Mesothelial cell of epicardium (in vitro differentiated cells): ENCODE data around the gene BLOC1S1. TPM values are rescaled to one million over a fixed set of nuclear protein-coding genes. Genes with fewer than 3 reads are reported as not detected.

Source experiments
- DNase-seq, 2 experiments: peaks; one replicate each; pipeline ENCODE4 v3.0.0; 2021; ENCODE audit warnings: low spot score in 2 of 2; ENCODE audit not compliant: unreplicated experiment in 2 of 2
- H3K27ac Mint-ChIP-seq: 2 replicates; pipeline ENCODE4 v1.8.0; 2021; ENCODE audit warnings: mixed read lengths
- H3K27me3 Mint-ChIP-seq: 2 replicates; pipeline ENCODE4 v1.8.0; 2021; ENCODE audit warnings: low read depth, mixed read lengths
- H3K36me3 Mint-ChIP-seq: 2 replicates; pipeline ENCODE4 v1.8.0; 2021; ENCODE audit warnings: mixed read lengths
- H3K4me1 Mint-ChIP-seq: 2 replicates; pipeline ENCODE4 v1.8.0; 2021; ENCODE audit warnings: mixed read lengths
- H3K4me3 Mint-ChIP-seq: 2 replicates; pipeline ENCODE4 v1.8.0; 2021; ENCODE audit warnings: mild to moderate bottlenecking, moderate library complexity, mixed read lengths
- H3K9me3 Mint-ChIP-seq: 2 replicates; pipeline ENCODE4 v1.8.0; 2021; ENCODE audit warnings: mixed read lengths
- CTCF ChIP-seq: fragments of 200-600 bp; sonication (generic); IDR thresholded peaks from one replicate; pipeline ENCODE4 v1.5.0; 2021; ENCODE audit warnings: antibody characterized with exemption; ENCODE audit not compliant: unreplicated experiment
- total RNA-seq: library from RNA; stranded (reverse); gene quantifications from 3 replicates; pipeline ENCODE4 v1.2.1, GENCODE V29; 2021

Gene BLOC1S1
- total RNA-seq, 1 donor from 2014 or later: 58.0 TPM

GRCh38 chr12:55676707-55677106 is 39.1 kb upstream of the BLOC1S1 start:
- Mint-ChIP-seq H3K27ac (no peak overlapping the region), H3K27me3 (peaks cover 47% of the 10 kb centered on the region), H3K36me3 (no peaks in the 10 kb centered on the region), H3K4me3 (no peak overlapping the region), H3K9me3 (no peaks in the 10 kb centered on the region), H3K4me1 (peaks cover 7% of the 10 kb centered on the region)
- DNase-seq: no peak
- no peak for TF ChIP-seq CTCF

DNA sequence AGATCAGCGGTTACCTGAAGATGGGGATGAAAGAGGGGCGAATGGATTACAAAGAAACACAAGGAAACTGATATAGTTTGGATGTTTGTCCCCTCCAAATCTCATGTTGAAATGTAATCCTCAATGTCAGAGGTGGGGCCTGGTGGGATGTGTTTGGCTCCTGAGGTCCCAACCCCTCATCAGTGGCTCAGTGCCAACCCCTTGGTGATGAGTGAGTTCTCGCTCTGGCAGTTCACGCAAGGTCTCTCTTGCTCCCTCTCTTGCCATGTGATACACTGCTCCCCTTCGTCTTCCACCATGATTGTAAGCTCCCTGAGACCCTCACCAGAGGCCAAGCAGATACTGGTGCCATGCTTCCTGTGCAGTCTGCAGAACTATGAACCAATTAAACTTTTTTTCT is 36.2 kb upstream of the BLOC1S1 start:
- H3K9me3 Mint-ChIP-seq: no peaks in the 10 kb centered on the region
- peaks cover 55% of the 10 kb centered on the region for H3K27me3 Mint-ChIP-seq
- no peaks in the 10 kb centered on the region for H3K36me3 Mint-ChIP-seq
- DNase-seq: no peak
- no peak overlapping the region for H3K4me3 Mint-ChIP-seq
- no peak for TF ChIP-seq CTCF
- peaks cover 7% of the 10 kb centered on the region for H3K4me1 Mint-ChIP-seq
- no peak overlapping the region for H3K27ac Mint-ChIP-seq

- no peaks in the 10 kb centered on the region for H3K9me3 Mint-ChIP-seq
- DNase-seq: no peak
- H3K4me1 Mint-ChIP-seq: peaks cover 7% of the 10 kb centered on the region
- TF ChIP-seq CTCF: no peak
- H3K27ac Mint-ChIP-seq: no peak overlapping the region
- H3K4me3 Mint-ChIP-seq: peak overlapping the region; percentile 42
- no peaks in the 10 kb centered on the region for H3K36me3 Mint-ChIP-seq
- H3K27me3 Mint-ChIP-seq: peaks cover 50% of the 10 kb centered on the region
Measured at GRCh38 chr12:55681142-55682077, 34.4 kb upstream of the BLOC1S1 start.

DNA sequence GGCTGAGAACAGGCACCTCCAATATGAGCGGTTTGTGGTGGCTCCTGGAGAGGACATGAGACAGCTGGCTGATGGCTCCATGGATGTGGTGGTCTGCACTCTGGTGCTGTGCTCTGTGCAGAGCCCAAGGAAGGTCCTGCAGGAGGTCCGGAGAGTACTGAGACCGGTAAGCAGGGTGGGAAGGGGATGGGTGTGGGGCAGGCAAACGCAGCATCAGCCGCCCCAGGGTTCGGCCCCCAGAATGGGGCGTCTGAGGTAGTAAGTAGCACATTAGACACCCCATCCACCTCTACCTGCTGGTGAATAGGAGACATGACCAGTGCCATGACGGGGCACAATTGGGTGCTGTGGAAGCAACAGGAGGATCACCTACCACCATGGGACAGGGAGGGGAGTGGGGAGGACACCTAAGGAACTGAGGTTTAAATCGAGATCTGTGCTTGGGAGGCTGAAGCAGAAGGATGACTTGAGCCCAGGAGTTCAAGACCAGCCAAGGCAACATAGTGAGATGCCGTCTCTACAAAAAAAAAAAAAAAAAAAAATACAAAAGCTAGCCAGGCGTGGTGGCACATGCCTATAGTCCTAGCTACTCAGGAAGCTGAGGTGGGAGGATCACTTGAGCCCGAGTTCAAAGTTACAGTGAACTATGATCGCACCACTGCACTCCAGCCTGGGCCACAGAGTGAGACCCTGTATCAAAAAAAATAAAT is 33.6 kb upstream of the BLOC1S1 start:
- no peak for DNase-seq
- H3K4me3 Mint-ChIP-seq: no peak overlapping the region
- H3K27me3 Mint-ChIP-seq: peaks cover 48% of the 10 kb centered on the region
- peaks cover 7% of the 10 kb centered on the region for H3K4me1 Mint-ChIP-seq
- no peaks in the 10 kb centered on the region for H3K36me3 Mint-ChIP-seq
- TF ChIP-seq CTCF: no peak
- no peaks in the 10 kb centered on the region for H3K9me3 Mint-ChIP-seq
- H3K27ac Mint-ChIP-seq: no peak overlapping the region

DNA sequence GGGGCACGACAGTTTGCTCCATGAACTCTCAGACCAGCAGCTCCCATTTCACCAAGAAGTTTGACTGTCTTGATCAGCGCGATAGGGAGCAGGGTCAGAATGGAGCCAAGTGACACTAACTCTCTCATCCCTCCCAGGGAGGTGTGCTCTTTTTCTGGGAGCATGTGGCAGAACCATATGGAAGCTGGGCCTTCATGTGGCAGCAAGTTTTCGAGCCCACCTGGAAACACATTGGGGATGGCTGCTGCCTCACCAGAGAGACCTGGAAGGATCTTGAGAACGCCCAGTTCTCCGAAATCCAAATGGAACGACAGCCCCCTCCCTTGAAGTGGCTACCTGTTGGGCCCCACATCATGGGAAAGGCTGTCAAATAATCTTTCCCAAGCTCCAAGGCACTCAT is 32.2 kb upstream of the BLOC1S1 start:
- Mint-ChIP-seq H3K9me3 (no peaks in the 10 kb centered on the region), H3K27ac (no peak overlapping the region), H3K4me1 (peaks cover 7% of the 10 kb centered on the region), H3K4me3 (no peak overlapping the region), H3K36me3 (no peaks in the 10 kb centered on the region), H3K27me3 (peaks cover 48% of the 10 kb centered on the region)
- no peak for DNase-seq
- no peak for TF ChIP-seq CTCF
